Large intestine (tissue), 3 donors: ENCODE results near the gene RBM5. TPM values are rescaled to one million over a fixed set of nuclear protein-coding genes. Genes with fewer than 3 reads are reported as not detected.
A peak's percentile ranks its signal among the peaks of the same experiment; 100 is the strongest.

Experiments
- DNase-seq, 2 donors: peaks; one replicate each; pipeline versions ENCODE4 v3.0.0 to v3.0.0-alpha.2; 2013
- H3K27ac ChIP-seq: one replicate; pipeline ENCODE4 v1.5.1; 2013; ENCODE audit warnings: low read length
- H3K27me3 ChIP-seq: 2 replicates; pipeline ENCODE4 v1.6.1; 2013; ENCODE audit warnings: low read length; ENCODE audit not compliant: control insufficient read depth, insufficient read depth
- H3K36me3 ChIP-seq: 2 replicates; pipeline ENCODE4 v1.6.1; 2013; ENCODE audit warnings: low read length; ENCODE audit not compliant: control insufficient read depth, insufficient read depth
- H3K4me1 ChIP-seq: one replicate; pipeline ENCODE4 v1.6.1; 2013; ENCODE audit warnings: low read length; ENCODE audit not compliant: control insufficient read depth, insufficient read depth
- H3K4me3 ChIP-seq: one replicate; pipeline ENCODE4 v1.5.1; 2013; ENCODE audit warnings: low read length
- H3K9me3 ChIP-seq: one replicate; pipeline ENCODE4 v1.6.1; 2013; ENCODE audit warnings: mild to moderate bottlenecking, low read depth, low read length, moderate library complexity; ENCODE audit not compliant: control insufficient read depth
- WGBS: methylation state at CpG from one replicate; pipeline ENCODE4 v1.1.5; 2013; ENCODE audit warnings: low lambda C conversion rate; ENCODE audit not compliant: insufficient coverage; 5-methylcytosine and 5-hydroxymethylcytosine counted together
- polyA plus RNA-seq: library from polyadenylated mRNA; unstranded; fragments of 120-200 nt; gene quantifications from one replicate; pipeline ENCODE4 v1.2.1, GENCODE V29; 2013

Gene RBM5
- polyA plus RNA-seq, 1 donor = 272 TPM

GRCh38 chr3:50151728-50152127, 63.0 kb downstream of the RBM5 start:
- H3K36me3 ChIP-seq = no peaks in the 10 kb centered on the region
- no CpG with 5 or more reads among the region's 5 CpGs for WGBS
- peaks cover 31% of the 10 kb centered on the region for H3K27me3 ChIP-seq
- no peak overlapping the region for H3K27ac ChIP-seq
- DNase-seq = no peak
- no peaks in the 10 kb centered on the region for H3K9me3 ChIP-seq
- no peak overlapping the region for H3K4me3 ChIP-seq
- H3K4me1 ChIP-seq = peaks cover 12% of the 10 kb centered on the region

GRCh38 chr3:50153782-50154475, 65.2 kb downstream of the RBM5 start:
- Histone ChIP-seq H3K36me3 (no peaks in the 10 kb centered on the region), H3K4me3 (no peak overlapping the region), H3K27ac (no peak overlapping the region), H3K4me1 (peaks cover 23% of the 10 kb centered on the region), H3K27me3 (peaks cover 43% of the 10 kb centered on the region), H3K9me3 (no peaks in the 10 kb centered on the region)
- WGBS = 100% methylated on average over 1 of the region's 9 CpGs
- DNase-seq = no peak

- H3K4me1 ChIP-seq = peaks cover 23% of the 10 kb centered on the region
- no peaks in the 10 kb centered on the region for H3K36me3 ChIP-seq
- WGBS = no CpG with 5 or more reads among the region's 34 CpGs
- H3K9me3 ChIP-seq = no peaks in the 10 kb centered on the region
- peak in 1 of 2 donors; percentile 52 for DNase-seq
- H3K27me3 ChIP-seq = peaks cover 48% of the 10 kb centered on the region
- peak overlapping the region; percentile 30 for H3K4me3 ChIP-seq
- H3K27ac ChIP-seq = no peak overlapping the region
Observed at GRCh38 chr3:50154476-50154839, 65.7 kb downstream of the RBM5 start.

- Histone ChIP-seq H3K36me3 (no peaks in the 10 kb centered on the region), H3K4me3 (peak within 1 kb of the TSS; percentile 44), H3K27me3 (peaks cover 49% of the 10 kb centered on the region), H3K27ac (no peak within 1 kb of the TSS), H3K4me1 (peaks cover 23% of the 10 kb centered on the region), H3K9me3 (no peaks in the 10 kb centered on the region)
- no CpG with 5 or more reads among the region's 98 CpGs for WGBS
- peak; percentile 66 to 77 for DNase-seq
Observed at GRCh38 chr3:50154840-50155490, 66.2 kb downstream of the RBM5 start, which contains the start of gene SEMA3F. Gene SEMA3F (plus strand): TSS chr3:50155324. CDS start chr3:50159623, 4,299 bp downstream.

DNA sequence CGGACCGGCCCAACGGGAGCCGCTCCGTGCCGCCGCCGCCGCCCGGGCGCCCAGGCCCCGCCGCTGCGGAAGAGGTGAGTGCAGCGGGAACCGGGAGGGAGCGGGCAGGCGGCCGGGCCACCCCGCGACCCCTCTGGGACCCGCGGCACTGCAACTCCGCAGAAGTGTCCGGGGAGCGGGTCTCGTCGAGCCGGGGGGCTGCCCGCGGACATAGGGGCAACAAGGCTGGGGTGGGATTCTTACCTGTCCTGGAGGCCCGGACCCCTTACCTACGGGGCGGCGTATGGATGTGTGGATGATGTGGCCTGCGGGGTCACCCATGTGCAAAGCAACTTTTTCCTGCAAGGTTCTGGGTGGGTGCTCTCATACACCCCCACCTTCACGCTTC, 66.8 kb downstream of the RBM5 start:
- Histone ChIP-seq H3K27me3 (peaks cover 51% of the 10 kb centered on the region), H3K4me3 (peak overlapping the region; percentile 44), H3K4me1 (peaks cover 23% of the 10 kb centered on the region), H3K36me3 (no peaks in the 10 kb centered on the region), H3K9me3 (no peaks in the 10 kb centered on the region), H3K27ac (no peak overlapping the region)
- WGBS = no CpG with 5 or more reads among the region's 37 CpGs
- no peak for DNase-seq

DNA sequence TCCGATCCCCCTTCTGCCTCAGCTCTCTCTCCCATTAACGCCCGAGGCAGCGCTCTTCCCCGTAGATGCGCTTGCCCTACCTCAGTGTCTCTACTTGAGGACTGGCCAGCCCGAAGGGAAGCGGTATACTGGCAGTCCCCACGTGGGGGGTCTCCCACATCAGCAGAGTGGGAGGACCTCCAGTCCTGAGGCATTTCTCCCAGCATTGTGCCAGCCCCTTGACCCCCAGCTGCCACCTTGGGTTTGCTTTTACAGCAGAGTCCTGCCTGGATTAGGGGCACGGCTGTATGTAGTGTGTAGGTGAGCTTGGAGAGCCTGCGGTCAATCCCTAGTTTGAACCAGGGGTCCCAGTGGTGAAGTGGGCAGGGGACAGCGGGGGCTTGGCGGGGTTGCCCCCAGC, 67.2 kb downstream of the RBM5 start:
- DNase-seq = no peak
- H3K27me3 ChIP-seq = peaks cover 51% of the 10 kb centered on the region
- H3K27ac ChIP-seq = no peak overlapping the region
- H3K36me3 ChIP-seq = no peaks in the 10 kb centered on the region
- H3K4me3 ChIP-seq = peak overlapping the region; percentile 44
- no CpG with 5 or more reads among the region's 13 CpGs for WGBS
- peaks cover 27% of the 10 kb centered on the region for H3K4me1 ChIP-seq
- H3K9me3 ChIP-seq = no peaks in the 10 kb centered on the region

- Histone ChIP-seq H3K27me3 (peaks cover 61% of the 10 kb centered on the region), H3K9me3 (no peaks in the 10 kb centered on the region), H3K4me1 (peaks cover 35% of the 10 kb centered on the region), H3K27ac (peak overlapping the region; percentile 17), H3K36me3 (no peaks in the 10 kb centered on the region), H3K4me3 (peak overlapping the region; percentile 44)
- 26% methylated on average over 4 of the region's 20 CpGs for WGBS
- DNase-seq = no peak
Observed at GRCh38 chr3:50156549-50157493, 68.1 kb downstream of the RBM5 start.

GRCh38 chr3:50157827-50158529, 69.3 kb downstream of the RBM5 start:
- peaks cover 67% of the 10 kb centered on the region for H3K27me3 ChIP-seq
- H3K4me3 ChIP-seq = no peak overlapping the region
- H3K4me1 ChIP-seq = peaks cover 38% of the 10 kb centered on the region
- no peak for DNase-seq
- no CpG with 5 or more reads among the region's 12 CpGs for WGBS
- no peak overlapping the region for H3K27ac ChIP-seq
- no peaks in the 10 kb centered on the region for H3K36me3 ChIP-seq
- H3K9me3 ChIP-seq = no peaks in the 10 kb centered on the region

DNA sequence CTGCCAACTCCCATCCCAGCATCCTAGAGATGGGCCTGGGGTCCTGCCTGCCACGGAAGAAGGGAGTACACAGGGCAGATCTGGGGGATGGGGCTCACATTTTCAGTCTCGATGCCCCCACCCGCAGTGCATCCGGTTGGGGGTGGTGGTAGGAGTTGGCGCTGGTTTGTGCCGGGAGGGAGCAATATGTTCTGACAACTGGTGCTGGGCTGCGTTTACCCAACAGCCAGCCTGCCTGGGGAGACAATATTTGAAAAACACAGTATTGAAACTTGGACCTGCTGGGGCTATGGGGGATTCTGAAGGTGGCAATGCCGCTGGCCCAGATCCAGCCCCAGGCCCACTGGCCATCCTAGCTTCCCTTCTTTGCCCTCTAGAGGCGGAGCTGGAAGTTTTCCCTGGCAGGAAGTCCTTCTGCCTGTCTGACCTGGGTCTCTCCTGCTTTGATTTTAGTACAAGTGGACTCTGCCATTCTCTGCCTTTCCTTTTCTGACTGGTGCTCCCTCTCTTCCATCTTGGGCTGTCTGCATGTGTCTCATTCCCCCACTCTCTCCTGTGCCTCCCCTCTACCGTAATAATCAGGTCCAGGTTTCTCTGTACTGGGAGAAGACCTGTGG, 69.9 kb downstream of the RBM5 start:
- no peaks in the 10 kb centered on the region for H3K36me3 ChIP-seq
- H3K27me3 ChIP-seq = peaks cover 61% of the 10 kb centered on the region
- WGBS = no CpG with 5 or more reads among the region's 10 CpGs
- H3K27ac ChIP-seq = no peak overlapping the region
- H3K4me3 ChIP-seq = no peak overlapping the region
- H3K9me3 ChIP-seq = no peaks in the 10 kb centered on the region
- no peak for DNase-seq
- peaks cover 41% of the 10 kb centered on the region for H3K4me1 ChIP-seq
